Liver (tissue), 9 donors: ENCODE results near the gene MAP4K4. TPM values are rescaled to one million over a fixed set of nuclear protein-coding genes. Genes with fewer than 3 reads are reported as not detected.

Source experiments
- DNase-seq: peaks from one replicate; pipeline ENCODE4 v3.0.0-alpha.2; 2017; ENCODE audit warnings: low spot score
- H3K27ac ChIP-seq, 2 donors: one replicate each; pipeline ENCODE4 v1.7.0; 2013; ENCODE audit warnings: inconsistent platforms in 2 of 2, low read length in 2 of 2, control low read depth in 1 of 2, low read depth in 1 of 2, mild to moderate bottlenecking in 1 of 2
- H3K27me3 ChIP-seq, 4 donors: one replicate each; pipeline versions ENCODE4 v1.6.1 to v1.7.0; 2013; ENCODE audit warnings: low read length in 3 of 4, inconsistent platforms in 1 of 4, mild to moderate bottlenecking in 1 of 4, moderate library complexity in 1 of 4; ENCODE audit not compliant: control insufficient read depth in 4 of 4, insufficient read depth in 4 of 4
- H3K36me3 ChIP-seq, 4 donors: one replicate each; pipeline versions ENCODE4 v1.6.1 to v1.7.0; 2013; ENCODE audit warnings: low read length in 3 of 4, mild to moderate bottlenecking in 3 of 4, low read depth in 1 of 4, moderate library complexity in 1 of 4; ENCODE audit not compliant: control insufficient read depth in 4 of 4, insufficient read depth in 3 of 4
- H3K4me1 ChIP-seq, 4 donors: one replicate each; pipeline versions ENCODE4 v1.6.1 to v1.7.0; 2013; ENCODE audit warnings: low read length in 3 of 4, mild to moderate bottlenecking in 3 of 4, moderate library complexity in 1 of 4; ENCODE audit not compliant: control insufficient read depth in 4 of 4, insufficient read depth in 4 of 4
- H3K4me3 ChIP-seq, 3 donors: one replicate each; pipeline versions ENCODE4 v1.6.1 to v1.7.0; 2013; ENCODE audit warnings: low read length in 3 of 3, control low read depth in 1 of 3, low read depth in 1 of 3, mild to moderate bottlenecking in 1 of 3
- H3K9ac ChIP-seq, 2 donors: one replicate each; pipeline ENCODE4 v1.7.0; 2013; ENCODE audit warnings: low read length in 2 of 2, mild to moderate bottlenecking in 2 of 2, moderate library complexity in 2 of 2, control low read depth in 1 of 2, low read depth in 1 of 2
- H3K9me3 ChIP-seq, 4 donors: one replicate each; pipeline versions ENCODE4 v1.6.1 to v1.7.0; 2013; ENCODE audit warnings: low read length in 3 of 4; ENCODE audit not compliant: control insufficient read depth in 4 of 4
- EGR1 ChIP-seq, 2 donors: IDR thresholded peaks; 2 replicates each; pipeline ENCODE4 v1.6.1; 2016 to 2018; ENCODE audit warnings: antibody characterized with exemption in 2 of 2, low read depth in 2 of 2
- FOXA1 ChIP-seq: IDR thresholded peaks from 2 replicates; pipeline ENCODE4 v1.6.1; 2016; ENCODE audit warnings: antibody characterized with exemption
- FOXA2 ChIP-seq: IDR thresholded peaks from 2 replicates; pipeline ENCODE4 v1.6.1; 2016; ENCODE audit warnings: antibody characterized with exemption
- GABPA ChIP-seq, 2 donors: IDR thresholded peaks in 1 of 2; conservative IDR thresholded peaks in 1 of 2; 2 replicates each; pipeline ENCODE4 v1.6.1; 2016; ENCODE audit warnings: antibody characterized with exemption in 2 of 2, mild to moderate bottlenecking in 1 of 2, moderate library complexity in 1 of 2
- HNF4A ChIP-seq, 2 donors: conservative IDR thresholded peaks; 2 replicates each; pipeline ENCODE4 v1.6.1; 2016; ENCODE audit warnings: antibody characterized with exemption in 2 of 2, mild to moderate bottlenecking in 2 of 2
- HNF4G ChIP-seq: IDR thresholded peaks from 2 replicates; pipeline ENCODE4 v1.6.1; 2016; ENCODE audit warnings: antibody characterized with exemption
- JUND ChIP-seq, 2 donors: IDR thresholded peaks; 2 replicates each; pipeline ENCODE4 v1.6.1; 2016; ENCODE audit warnings: antibody characterized with exemption in 2 of 2
- NR2F2 ChIP-seq: IDR thresholded peaks from 2 replicates; pipeline ENCODE4 v1.6.1; 2016; ENCODE audit warnings: antibody characterized with exemption
- RAD21 ChIP-seq, 2 donors: IDR thresholded peaks; 2 replicates each; pipeline ENCODE4 v1.6.1; 2016; ENCODE audit warnings: antibody characterized with exemption in 2 of 2, mild to moderate bottlenecking in 2 of 2
- REST ChIP-seq: IDR thresholded peaks from 2 replicates; pipeline ENCODE4 v1.6.1; 2016; ENCODE audit warnings: antibody characterized with exemption, mild to moderate bottlenecking
- RXRA ChIP-seq, 2 donors: IDR thresholded peaks; 2 replicates each; pipeline ENCODE4 v1.6.1; 2017 to 2018; ENCODE audit warnings: antibody characterized with exemption in 2 of 2, mild to moderate bottlenecking in 1 of 2
- SP1 ChIP-seq: IDR thresholded peaks from 2 replicates; pipeline ENCODE4 v1.6.1; 2018; ENCODE audit warnings: antibody characterized with exemption, mild to moderate bottlenecking
- TAF1 ChIP-seq: conservative IDR thresholded peaks from 2 replicates; pipeline ENCODE4 v1.6.1; 2016; ENCODE audit warnings: antibody characterized with exemption, mild to moderate bottlenecking
- YY1 ChIP-seq: IDR thresholded peaks from 2 replicates; pipeline ENCODE4 v1.6.1; 2016; ENCODE audit warnings: antibody characterized with exemption, mild to moderate bottlenecking
- WGBS: extraction: QIAGEN DNeasy Blood & Tissue Kit; methylation state at CpG from one replicate; pipeline ENCODE4 v1.1.7; 2013; 5-methylcytosine and 5-hydroxymethylcytosine counted together
- polyA plus RNA-seq, 2 donors: library from polyadenylated mRNA; stranded (reverse) in 1 of 2; unstranded in 1 of 2; fragments of 200-250 nt in 1 of 2; fragments of >200 nt in 1 of 2; fragmentation: Nextera tagmentation in 1 of 2; extraction: Ambion mirVana in 1 of 2; gene quantifications; one replicate each; pipeline versions ENCODE4 v1.2.1 to v1.2.3, GENCODE V29; 2013 to 2015
- total RNA-seq, 2 donors: library from RNA; depleted of rRNA; stranded (reverse); fragments of >200 nt; gene quantifications; one replicate each; pipeline ENCODE4 v1.2.3, GENCODE V29; 2014
- TF ChIP-seq, protein P1 (sequence below): IDR thresholded peaks from 2 replicates; pipeline ENCODE4 v1.6.1; 2016; ENCODE audit warnings: antibody characterized with exemption
- TF ChIP-seq, protein P2 (sequence below): IDR thresholded peaks from 2 replicates; pipeline ENCODE4 v1.6.1; 2016; ENCODE audit warnings: antibody characterized with exemption
- TF ChIP-seq, protein P3 (sequence below): IDR thresholded peaks from 2 replicates; pipeline ENCODE4 v1.6.1; 2016; ENCODE audit warnings: antibody characterized with exemption
- TF ChIP-seq, protein P4 (sequence below): fragments of 150-350 bp; IDR thresholded peaks from 2 replicates; pipeline ENCODE4 v1.5.1; 2017; ENCODE audit warnings: improper control_type of control experiment, low read depth, low read length; ENCODE audit not compliant: missing input control
- donor health status: healthy.
- donor health status: healthy.
- donor health status: healthy.
- donor health status: healthy.
- donor health status: healthy.

Gene MAP4K4
- total and polyA plus RNA-seq, 4 donors: 9.1 to 40.0 (median 23.6) TPM

DNA sequence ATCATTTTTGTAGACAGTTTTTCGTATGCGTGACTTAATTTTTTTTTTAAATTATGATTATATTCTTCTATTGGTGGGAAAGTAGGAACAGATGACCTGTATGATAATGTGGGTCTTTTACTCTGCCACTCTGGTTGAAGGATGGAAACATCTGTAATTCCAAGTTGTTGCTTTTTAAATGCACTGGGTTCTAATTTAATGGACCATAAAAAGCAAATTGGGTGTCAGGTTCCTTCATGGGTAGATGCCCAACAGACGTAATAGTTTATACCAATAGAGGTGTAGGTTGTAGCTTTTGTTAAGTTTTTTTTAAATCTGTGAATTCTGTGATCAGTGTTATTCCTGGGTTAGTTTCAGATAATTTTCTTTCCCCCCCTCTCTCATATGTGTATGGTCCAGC, 117.6 kb downstream of the MAP4K4 start (continued):
- TF ChIP-seq YY1: no peak
- no peak for TF ChIP-seq RXRA (IDR thresholded peaks at IDR 0.05)
- TF ChIP-seq SP1: no peak
- no peak for TF ChIP-seq EGR1 (IDR thresholded peaks at IDR 0.05; ENCODE audit: low read depth in 2 of 2)

DNA sequence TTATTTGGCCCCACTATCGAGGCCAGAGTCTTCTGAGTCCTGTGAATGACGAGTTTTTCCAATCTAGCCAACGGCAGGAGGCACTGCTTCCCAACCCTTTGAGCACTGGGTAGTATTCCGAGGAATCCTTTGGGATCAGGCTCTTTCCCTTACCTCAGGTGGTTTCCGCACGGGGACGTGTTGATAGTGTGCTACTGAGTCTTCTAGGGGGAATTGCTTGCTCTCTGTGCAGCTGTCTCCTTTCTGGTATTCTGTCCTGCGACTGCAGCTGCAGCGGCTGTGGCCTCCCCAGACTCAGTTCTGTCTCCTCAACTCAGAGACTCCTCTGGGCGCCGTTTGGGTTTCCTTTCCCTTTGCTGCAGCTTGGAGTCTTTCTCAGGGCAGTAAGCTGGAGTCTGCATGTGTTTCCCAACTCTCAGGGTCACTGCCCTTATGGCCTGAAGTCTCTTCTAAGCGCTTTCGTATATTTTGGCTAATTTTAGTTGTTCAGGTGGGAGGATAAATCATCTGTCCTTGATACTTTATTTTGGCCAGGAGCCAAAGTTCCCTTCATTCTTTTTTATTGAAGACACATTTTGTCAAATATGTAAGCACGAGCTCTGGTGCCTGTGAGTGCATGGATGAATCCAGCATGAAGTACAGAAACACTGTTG, 118.4 kb downstream of the MAP4K4 start:
- peaks cover 0 to 1% (median 0%) of the 10 kb centered on the region in 4 donors for H3K36me3 ChIP-seq
- no peaks in the 10 kb centered on the region for H3K27me3 ChIP-seq
- peak overlapping the region in 2 of 3 donors; percentile 27 for H3K4me3 ChIP-seq
- no peak for DNase-seq
- TF ChIP-seq FOXA2 (no peak), TAF1 (no peak), FOXA1 (no peak), RXRA (IDR thresholded peaks at IDR 0.05) (peak; percentile 88 to 91), NR2F2 (peak; percentile 77), GABPA (IDR thresholded peaks at IDR 0.05 in 1 of 2, conservative IDR thresholded peaks at IDR 0.05 in 1 of 2) (no peak), HNF4A (conservative IDR thresholded peaks at IDR 0.05) (peak; percentile 61 to 72), HNF4G (peak; percentile 10), REST (no peak), SP1 (peak; percentile 16), YY1 (peak; percentile 18), JUND (IDR thresholded peaks at IDR 0.05) (peak in 1 of 2 donors; percentile 31), EGR1 (IDR thresholded peaks at IDR 0.05; ENCODE audit: low read depth in 2 of 2) (no peak), RAD21 (IDR thresholded peaks at IDR 0.05) (peak; percentile 23 to 35)
- TF ChIP-seq, protein P1, sequence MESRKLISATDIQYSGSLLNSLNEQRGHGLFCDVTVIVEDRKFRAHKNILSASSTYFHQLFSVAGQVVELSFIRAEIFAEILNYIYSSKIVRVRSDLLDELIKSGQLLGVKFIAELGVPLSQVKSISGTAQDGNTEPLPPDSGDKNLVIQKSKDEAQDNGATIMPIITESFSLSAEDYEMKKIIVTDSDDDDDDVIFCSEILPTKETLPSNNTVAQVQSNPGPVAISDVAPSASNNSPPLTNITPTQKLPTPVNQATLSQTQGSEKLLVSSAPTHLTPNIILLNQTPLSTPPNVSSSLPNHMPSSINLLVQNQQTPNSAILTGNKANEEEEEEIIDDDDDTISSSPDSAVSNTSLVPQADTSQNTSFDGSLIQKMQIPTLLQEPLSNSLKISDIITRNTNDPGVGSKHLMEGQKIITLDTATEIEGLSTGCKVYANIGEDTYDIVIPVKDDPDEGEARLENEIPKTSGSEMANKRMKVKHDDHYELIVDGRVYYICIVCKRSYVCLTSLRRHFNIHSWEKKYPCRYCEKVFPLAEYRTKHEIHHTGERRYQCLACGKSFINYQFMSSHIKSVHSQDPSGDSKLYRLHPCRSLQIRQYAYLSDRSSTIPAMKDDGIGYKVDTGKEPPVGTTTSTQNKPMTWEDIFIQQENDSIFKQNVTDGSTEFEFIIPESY: peak; percentile 18
- TF ChIP-seq, protein P2, sequence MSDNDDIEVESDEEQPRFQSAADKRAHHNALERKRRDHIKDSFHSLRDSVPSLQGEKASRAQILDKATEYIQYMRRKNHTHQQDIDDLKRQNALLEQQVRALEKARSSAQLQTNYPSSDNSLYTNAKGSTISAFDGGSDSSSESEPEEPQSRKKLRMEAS: peak; percentile 13
- TF ChIP-seq, protein P3, sequence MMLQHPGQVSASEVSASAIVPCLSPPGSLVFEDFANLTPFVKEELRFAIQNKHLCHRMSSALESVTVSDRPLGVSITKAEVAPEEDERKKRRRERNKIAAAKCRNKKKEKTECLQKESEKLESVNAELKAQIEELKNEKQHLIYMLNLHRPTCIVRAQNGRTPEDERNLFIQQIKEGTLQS: no peak
- TF ChIP-seq, protein P4, sequence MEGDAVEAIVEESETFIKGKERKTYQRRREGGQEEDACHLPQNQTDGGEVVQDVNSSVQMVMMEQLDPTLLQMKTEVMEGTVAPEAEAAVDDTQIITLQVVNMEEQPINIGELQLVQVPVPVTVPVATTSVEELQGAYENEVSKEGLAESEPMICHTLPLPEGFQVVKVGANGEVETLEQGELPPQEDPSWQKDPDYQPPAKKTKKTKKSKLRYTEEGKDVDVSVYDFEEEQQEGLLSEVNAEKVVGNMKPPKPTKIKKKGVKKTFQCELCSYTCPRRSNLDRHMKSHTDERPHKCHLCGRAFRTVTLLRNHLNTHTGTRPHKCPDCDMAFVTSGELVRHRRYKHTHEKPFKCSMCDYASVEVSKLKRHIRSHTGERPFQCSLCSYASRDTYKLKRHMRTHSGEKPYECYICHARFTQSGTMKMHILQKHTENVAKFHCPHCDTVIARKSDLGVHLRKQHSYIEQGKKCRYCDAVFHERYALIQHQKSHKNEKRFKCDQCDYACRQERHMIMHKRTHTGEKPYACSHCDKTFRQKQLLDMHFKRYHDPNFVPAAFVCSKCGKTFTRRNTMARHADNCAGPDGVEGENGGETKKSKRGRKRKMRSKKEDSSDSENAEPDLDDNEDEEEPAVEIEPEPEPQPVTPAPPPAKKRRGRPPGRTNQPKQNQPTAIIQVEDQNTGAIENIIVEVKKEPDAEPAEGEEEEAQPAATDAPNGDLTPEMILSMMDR: no peak
- H3K4me1 ChIP-seq: peaks cover 11 to 58% (median 37%) of the 10 kb centered on the region in 4 donors
- WGBS: 45% methylated on average over 14 of the region's 14 CpGs
- H3K9me3 ChIP-seq: no peaks in the 10 kb centered on the region
- H3K27ac ChIP-seq: peak overlapping the region; percentile 55 to 64
- no peak overlapping the region for H3K9ac ChIP-seq
